NOMO-1 (cell line): ENCODE measurements around the gene BLTP2.
A peak's percentile ranks its signal among the peaks of the same experiment; 100 is the strongest.
"Not testable (repeated sequence)": the region's sequence is repeated elsewhere in the genome, so short reads cannot be mapped to it uniquely, and the experiment has no call there.

Source experiments
- DNase-seq, 2 experiments: peaks; one replicate each; lab custom pipeline; 2025; ENCODE audit not compliant: unreplicated experiment in 2 of 2; lab: John Stamatoyannopoulos, UW

The BLTP2 gene

DNA sequence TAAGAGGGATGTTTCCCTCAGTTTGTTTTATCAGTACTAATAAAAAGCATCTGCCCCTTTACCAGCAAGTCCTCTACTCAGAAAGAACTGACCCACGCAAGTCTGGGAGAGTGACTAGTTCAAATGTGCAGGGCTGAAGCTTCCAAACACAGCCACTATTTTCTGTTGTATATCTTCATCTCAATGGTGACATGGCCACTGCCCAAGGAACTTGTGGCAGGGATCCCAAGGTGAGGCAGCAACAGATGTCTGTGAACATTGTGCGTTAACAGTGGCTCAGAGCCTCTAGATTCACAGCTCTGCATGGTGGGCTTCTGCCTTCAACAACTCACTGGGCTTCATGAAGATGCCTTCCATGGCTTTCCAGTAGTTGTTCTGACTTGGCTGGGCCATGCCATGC, 3.7 kb upstream of the BLTP2 start:
- no peak for DNase-seq

GRCh38 chr17:28646039-28646754, 1.2 kb upstream of the BLTP2 start:
- no peak for DNase-seq

- DNase-seq = no peak
Measured at GRCh38 chr17:28645576-28645939, 600 bp upstream of the BLTP2 start.

GRCh38 chr17:28643983-28644786, 773 bp downstream of the BLTP2 start:
- DNase-seq = peak; percentile 39 to 73

DNA sequence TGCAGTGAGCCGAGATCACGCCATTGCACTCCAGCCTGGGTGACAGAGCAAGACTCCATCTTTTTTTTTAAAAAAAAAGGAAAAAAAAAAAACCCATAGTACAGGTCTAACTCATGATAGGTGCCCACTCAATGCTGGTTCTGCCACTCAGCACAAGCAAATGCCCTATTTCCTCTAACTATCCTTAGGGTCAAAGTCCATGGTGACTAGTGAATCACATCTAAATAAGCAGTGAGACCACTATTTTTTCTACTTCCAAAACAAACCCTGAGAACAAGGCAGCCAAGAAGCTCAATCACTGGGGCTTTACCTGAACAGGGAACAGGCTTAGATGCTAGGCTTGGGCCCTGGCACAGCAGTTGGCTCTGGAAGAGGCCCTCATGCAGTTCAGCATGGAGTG, 3.4 kb downstream of the BLTP2 start:
- DNase-seq = no peak

- no peak for DNase-seq
Measured at GRCh38 chr17:28635506-28635905, 9.5 kb downstream of the BLTP2 start.

- no peak for DNase-seq
Measured at GRCh38 chr17:28634206-28634865, 10.6 kb downstream of the BLTP2 start.

- no peak for DNase-seq
Measured at GRCh38 chr17:28626818-28627217, 18.1 kb downstream of the BLTP2 start.

DNA sequence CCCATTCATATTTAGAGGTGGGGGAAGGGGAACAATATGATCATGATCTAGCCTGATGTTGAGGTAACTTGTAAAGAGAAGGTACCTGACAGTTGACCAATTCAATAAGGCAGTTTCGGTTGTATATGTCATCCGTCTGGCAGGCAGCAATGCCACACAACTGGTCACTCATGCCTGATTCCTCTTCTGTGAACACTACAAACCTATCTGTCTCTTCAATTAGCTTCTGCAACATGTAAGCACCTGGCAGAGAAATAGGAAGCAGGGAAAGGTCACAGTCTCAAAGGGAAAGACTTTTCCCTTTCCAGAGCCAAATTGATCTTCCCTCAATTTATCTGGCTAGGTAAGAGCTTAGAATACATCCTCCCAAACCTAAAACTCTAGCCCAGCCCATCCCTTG, 20.8 kb downstream of the BLTP2 start:
- no peak for DNase-seq

DNA sequence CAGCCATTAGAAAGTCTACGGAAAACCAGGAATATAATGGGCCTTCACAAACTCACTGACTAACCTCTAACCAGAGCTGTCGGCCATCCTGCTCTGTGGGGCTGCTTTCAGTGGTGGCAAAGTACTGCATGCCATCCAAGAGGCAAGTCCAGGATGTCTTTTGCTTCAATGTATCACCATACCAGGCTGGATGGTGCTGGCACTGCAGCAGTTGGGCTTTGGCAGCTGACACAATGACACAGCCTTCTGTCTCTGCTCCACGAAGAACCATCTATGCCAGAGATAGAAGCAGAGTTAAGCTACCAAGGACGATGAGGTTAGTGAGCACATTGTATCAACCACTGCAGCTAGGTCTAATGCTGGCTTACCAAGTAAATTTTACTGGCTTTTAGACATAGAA, 21.3 kb downstream of the BLTP2 start:
- no peak for DNase-seq

DNA sequence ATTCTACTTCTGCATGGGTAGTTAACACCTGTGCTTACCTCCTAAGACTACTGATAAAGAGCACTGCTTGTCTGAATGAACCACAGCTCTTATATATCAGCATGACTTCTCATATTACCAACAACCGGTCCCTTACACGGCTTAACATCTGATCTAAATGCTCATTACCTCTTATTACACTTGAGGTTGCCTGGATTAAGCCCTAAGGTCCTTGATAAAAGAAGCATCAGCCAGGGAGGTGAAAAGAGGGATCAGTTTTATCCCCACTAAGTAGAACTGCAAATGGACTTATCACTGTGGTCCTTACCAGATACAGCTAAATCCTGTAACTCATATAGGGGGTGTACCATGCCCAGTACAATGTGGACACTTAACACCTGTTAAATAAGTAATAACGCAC, 22.8 kb downstream of the BLTP2 start:
- no peak for DNase-seq

DNA sequence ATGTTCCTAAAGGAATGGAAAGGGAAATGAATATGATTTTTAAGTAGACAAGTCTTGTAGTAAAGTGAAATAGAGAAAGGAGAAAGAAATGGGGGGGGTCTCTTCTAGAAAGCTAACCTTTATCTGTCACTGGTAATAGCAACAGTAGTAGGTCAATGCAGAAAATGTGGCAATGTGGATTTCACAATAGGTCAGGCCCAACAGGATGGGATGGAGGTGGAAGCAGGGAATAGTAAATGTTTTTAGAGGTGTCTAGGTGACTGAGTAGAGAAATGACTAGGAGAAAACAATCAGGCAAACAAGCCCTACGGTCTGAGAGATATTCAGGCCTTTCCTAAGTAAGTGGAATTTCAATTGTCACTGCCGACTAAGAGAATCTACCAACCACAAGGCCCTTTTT, 24.9 kb downstream of the BLTP2 start:
- DNase-seq = no peak

DNA sequence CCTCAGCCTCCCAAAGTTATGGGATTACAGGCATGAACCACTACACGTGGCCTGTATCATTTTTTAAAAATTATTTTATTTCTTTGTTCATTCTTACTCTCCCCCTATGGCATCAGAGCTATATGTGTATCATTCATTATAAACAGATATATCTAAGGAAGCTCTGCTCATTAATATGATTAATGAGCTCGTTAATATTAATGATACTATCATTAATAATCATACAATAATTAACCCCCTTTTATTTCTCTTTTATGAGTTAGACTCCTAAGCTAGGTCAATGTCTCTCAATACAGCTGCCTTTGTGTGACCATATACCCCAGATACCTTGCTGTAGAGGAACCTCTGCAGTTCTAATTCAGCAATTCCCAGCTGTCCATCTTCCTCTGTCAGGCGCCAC, 26.5 kb downstream of the BLTP2 start:
- no peak for DNase-seq

GRCh38 chr17:28616281-28616680, 28.7 kb downstream of the BLTP2 start:
- DNase-seq = no peak

GRCh38 chr17:28615260-28615940, 29.6 kb downstream of the BLTP2 start:
- no peak for DNase-seq

GRCh38 chr17:28613931-28614381, 31.0 kb downstream of the BLTP2 start, which contains the start of gene RSKR:
TSS of gene RSKR (minus strand) at chr17:28614185. CDS start at chr17:28614161, 24 bp downstream.
- DNase-seq = no peak

- no peak for DNase-seq
Measured at GRCh38 chr17:28612936-28613872, 31.8 kb downstream of the BLTP2 start.

- DNase-seq = peak in 1 of 2 experiments; percentile 1
Measured at GRCh38 chr17:28612531-28612930, 32.4 kb downstream of the BLTP2 start.

DNA sequence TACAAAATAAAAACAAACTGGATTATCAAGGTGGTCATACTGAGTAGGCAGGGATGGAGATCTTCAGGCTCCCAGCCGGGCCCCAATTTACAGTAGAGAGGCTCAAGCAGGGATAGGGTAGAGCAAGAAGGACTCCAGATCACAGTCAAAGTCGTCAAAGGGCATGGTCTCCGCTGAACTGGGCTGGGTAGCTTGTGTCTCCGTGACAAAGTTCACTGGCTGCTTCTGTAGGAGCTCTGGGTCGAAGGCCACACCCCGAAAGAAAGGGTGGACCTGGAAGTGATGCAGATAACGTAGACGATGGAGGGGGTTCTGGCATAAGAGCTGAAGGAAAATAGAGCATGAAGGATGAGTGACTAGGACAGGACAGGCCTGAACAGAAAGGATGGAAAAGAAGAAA, 34.6 kb downstream of the BLTP2 start:
- no peak for DNase-seq

DNA sequence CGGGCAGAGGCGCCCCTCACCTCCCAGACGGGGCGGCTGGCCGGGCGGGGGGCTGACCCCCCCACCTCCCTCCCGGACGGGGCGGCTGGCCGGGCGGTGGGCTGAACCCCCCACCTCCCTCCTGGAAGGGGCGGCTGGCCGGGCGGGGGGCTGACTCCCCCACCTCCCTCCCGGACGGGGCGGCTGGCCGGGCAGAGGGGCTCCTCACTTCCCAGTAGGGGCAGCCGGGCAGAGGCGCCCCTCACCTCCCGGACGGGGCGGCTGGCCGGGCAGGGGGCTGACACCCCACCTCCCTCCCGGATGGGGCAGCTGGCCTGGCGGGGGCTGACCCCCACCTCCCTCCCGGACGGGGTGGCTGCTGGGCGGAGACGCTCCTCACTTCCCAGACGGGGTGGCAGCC, 40.9 kb downstream of the BLTP2 start:
- DNase-seq = not testable (repeated sequence)
